Femur (tissue), 1 donor: Measurements from ENCODE around the gene SUPT7L.
"Not testable (repeated sequence)": the region's sequence is repeated elsewhere in the genome, so short reads cannot be mapped to it uniquely, and the experiment has no call there.

Experiments
- DNase-seq: peaks from one replicate; pipeline ENCODE4 v3.0.0-alpha.2; 2017

Gene SUPT7L

DNA sequence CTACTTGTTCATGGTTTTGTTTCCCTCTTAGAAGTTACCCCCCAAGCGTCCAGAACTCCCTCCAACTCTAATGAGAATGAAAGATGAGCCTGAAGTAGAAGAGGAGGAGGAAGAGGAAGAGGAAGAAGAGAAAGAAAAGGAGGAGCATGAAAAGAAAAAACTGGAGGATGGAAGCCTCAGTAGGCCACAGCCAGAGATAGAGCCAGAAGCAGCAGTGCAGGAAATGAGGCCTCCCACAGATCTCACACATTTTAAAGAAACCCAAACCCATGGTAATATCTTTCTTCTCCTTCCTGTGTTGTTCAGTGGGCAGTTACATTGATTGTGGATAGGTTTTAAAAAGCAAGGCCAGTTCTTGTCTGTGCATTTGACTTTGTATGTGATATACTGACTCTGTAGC, 21.6 kb upstream of the SUPT7L start:
- not testable (repeated sequence) for DNase-seq

DNA sequence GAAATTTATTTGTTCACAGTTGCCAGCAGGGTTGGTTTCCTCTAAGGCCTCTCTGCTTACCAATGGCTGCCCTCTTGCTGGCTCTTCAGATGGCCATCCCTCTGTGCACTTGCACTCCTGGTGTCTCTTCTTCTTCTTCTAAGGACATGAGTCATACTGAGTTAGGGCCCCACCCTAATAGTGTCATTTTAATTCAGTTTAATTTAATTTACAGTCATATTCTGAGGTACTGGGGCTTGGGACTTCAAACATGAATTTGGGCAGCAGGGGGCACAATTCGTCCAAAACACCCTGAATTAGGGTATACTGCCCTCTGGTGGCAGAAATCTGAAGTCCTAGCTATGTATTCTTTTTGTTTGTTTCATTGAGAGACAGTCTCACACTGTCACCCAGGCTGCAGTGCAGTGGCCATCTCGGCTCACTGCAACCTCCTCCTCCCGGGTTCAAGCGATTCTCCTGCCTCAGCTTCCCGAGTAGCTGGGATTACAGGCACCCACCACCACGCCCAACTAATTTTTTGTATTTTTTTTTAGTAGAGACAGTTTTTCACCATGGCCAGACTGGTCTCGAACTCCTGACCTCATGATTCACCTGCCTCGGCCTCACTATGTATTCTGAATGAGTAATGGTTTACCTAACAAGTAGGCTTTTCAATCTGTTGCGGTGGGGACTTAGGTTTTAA, 20.1 kb upstream of the SUPT7L start:
- DNase-seq = peak; percentile 77

DNA sequence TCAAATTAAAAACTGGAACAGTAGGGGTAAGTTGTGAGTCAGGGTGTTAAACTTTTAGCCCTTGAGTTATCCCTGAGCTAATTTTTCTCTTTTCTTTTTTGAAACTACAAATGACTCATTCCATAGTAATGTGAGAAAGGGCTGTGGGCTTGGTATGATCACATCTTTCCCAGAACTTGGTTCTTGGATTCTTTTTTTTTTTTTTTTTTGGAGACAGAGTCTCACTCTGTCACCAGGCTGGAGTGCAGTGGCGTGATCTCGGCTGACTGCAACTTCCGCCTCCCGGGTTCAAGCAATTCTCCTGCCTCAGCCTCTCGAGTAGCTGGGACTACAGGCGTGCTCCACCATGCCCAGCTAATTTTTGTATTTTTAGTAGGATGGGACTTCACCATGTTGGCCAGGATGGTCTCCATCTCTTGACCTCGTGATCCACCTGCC, 18.9 kb upstream of the SUPT7L start:
- DNase-seq = not testable (repeated sequence)

DNA sequence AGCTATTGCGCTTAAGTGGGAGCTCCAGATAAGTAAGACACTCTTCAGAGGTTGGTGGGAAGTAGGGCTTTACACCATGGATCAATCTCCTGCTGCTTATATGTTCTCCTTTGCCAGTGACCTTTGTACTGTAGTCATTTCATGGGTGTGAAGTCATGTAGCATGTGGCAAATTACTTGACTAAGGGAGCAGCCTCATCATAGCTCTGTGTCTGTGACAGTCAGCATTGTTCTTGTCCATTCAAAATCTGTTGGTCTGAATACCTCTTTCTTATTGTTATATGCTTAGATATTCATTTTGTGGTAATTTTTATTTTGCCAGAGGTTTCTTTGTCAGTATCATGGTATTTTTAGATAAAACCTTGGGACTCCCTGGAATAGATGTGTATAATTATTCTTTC, 18.4 kb upstream of the SUPT7L start:
- no peak for DNase-seq

DNA sequence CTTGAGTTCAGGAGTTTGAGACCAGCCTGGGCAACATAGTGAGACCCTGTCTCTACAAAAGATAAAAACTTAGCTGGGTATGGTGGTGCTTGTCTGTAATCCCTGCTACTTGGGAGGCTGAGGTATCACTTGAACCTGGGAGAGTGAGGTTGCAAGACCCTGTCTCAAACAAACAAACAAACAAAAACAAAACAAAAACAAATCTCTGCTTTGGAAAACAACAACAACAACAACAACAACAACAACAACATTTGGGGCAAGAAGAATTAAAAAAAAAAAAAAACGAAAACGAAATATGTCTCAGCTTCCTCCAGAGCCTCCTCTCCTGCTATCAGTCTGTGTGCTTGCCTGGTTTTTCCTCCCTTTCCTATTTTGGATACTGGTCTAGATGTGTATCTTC, 17.2 kb upstream of the SUPT7L start:
- no peak for DNase-seq

DNA sequence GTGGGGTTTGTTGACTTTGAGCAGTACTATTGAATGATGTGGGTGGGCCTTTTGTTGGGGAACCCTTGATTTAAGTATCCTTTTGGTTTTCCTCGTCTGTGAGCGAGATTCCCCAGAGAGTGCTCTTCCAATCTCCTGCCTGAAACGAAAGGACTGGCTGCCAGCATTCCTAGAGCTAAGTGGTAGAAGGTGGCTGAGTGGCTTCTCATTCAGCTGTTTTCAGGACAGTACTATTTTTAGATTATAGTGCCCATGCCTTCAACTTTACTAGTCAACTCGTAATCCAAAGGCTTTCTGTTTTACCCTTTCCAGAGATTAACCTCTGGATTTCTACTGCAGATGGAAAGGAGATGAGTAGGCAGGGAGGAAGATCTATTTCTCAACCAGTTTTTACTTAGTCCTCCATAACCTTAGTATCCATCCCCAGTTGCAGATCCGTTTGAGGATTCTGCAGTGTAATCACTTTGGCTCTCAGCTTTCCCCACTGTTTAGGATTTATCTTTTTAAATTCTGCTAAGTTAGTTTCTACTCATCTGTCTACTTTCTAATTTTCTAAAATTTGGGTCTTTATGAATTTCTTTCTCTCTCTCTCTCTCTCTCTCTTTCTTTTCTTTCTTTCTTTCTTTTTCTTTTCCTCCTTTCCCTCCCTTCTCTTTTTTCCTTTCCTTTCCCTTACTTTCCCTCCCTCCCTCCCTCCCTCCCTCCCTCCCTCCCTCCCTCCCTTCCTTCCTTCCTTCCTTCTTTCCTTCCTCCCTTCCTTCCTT, 9.5 kb upstream of the SUPT7L start:
- DNase-seq = no peak

DNA sequence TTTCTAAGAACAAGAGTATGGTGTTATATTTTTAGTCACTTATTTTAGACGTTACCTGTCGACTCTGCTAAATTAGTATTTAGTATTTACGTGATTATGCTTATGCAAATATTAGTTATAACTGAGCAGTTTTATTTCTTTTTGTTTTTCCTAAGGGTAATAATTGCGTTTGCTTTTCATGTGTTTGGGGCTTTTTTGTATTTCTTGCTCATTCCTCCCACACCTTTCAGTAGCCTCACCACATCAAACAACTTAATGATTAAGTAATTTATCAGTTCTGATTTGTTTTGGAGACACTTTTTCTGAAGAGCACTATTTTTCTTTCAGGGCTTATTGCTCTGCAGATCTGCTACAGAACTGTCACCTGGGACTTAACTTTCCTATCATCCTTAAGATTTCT, 7.8 kb upstream of the SUPT7L start:
- no peak for DNase-seq

DNA sequence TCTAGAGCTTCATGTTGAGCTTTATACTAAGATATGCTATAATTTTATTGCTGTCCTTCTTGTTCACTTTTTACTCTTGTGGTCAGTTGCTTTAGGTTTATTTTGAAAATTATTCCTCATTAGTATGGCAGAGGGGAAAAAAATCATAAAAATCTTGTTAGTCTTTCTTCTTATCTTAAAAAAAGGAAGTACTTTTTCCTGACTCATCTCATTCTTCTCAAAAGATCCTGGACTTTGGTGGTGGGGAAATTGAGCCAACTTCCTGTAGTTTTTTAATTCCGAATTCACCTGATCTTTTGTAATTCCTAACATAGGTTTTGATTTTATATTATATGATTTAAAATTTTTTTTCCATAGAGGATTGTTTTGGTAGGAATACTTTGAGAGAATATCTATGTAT, 4.0 kb upstream of the SUPT7L start:
- no peak for DNase-seq

DNA sequence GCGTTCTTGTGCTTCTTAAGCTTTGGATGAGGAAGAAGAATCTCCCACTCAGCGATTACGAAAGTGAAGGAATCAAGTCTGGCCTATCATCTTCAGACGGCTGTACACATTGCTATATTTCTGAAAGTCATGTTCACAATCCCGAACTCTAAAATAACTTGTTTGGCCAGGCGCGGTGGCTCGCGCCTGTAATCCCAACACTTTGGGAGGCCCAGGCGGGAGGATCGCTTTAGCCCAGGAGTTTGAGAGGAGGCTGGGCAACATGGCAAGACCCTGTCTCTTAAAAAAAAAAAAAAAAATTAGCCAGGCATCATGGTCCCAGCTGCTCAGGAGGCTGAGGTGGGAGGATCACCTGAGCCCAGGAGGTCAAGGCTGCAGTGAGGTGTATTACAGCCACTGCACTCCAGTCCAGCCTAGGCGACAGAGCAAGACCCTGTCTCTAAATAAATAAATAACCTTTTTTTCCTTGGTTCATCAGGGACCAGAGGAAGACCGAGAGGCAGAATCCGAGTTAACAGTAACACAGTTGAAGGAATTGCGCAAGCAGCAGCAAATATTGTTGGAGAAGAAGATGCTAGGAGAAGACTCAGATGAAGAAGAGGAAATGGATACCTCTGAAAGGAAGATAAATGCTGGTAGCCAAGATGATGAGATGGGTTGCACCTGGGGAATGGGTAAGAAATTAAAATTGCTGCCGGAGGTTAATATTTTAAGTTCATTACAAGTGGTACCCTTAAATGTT, 1.4 kb upstream of the SUPT7L start:
- DNase-seq = no peak

DNA sequence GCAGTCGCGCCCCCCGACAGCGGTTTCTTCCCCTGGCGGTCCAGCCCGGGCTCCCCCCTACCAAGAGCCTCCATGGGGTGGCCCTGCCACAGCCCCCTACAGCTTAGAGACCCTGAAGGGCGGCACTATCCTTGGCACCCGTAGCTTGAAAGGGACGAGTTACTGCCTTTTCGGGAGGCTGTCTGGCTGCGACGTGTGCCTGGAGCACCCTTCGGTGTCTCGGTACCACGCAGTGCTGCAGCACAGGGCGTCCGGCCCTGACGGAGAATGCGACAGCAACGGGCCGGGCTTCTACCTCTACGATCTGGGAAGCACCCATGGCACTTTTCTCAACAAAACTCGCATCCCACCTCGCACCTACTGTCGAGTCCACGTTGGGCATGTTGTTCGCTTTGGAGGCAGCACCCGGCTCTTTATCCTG, 750 bp upstream of the SUPT7L start:
- DNase-seq = no peak

DNA sequence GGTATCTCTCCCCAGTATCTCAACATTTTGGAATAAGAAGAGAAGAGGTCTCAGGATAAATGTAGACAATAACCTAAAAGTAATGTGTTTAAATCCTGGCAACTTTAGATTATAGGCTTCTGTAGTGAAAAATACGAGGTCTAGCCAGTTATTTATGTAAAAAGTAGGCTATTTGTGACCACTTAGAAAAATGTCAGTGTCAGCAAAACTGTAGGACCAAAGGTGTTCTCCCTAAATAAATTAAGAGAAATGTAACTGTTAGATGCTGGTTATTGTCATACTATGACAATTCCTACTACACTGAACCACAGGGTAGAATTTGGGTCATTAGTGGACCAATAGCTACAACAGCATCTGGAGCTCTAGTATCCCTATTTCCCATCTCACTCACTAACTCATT, 2.0 kb downstream of the SUPT7L start:
- no peak for DNase-seq

DNA sequence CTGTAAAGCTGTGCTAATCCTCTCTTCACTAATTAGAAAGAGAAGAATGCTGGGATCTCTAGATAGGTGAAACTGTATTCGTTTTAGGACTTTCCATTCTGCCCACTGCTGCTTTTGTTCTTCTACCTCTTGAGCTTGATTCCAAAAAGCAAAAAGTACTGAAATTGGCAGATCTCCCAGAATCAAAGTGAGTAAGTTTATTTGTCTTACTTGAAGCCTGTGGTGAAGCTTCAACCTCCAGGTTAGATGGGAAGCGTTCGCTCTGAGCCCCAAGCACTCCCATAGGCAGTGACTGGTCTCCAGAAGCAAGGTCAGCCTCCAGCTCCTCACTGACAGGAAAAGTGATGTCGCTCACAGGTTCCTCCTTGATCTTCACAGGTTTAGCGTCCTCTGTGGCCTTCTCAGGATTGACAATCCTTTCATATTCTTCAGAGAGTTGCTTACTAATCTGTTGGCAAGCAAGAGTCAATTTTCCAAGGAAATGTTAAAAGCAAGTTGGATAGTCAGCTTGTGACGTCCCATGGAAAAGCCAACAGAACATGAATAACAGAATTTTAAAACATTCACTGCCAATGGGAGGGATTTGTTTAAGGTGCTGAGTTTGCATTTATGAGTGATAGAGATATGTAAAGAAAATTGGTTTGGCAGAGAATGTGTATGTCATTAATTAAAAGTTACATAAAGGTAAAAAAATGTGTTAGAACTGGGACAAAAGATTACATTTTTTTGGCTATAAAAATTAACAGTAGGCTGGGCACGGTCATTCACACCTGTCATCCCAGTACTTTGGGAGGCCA, 8.1 kb downstream of the SUPT7L start:
- DNase-seq = no peak

DNA sequence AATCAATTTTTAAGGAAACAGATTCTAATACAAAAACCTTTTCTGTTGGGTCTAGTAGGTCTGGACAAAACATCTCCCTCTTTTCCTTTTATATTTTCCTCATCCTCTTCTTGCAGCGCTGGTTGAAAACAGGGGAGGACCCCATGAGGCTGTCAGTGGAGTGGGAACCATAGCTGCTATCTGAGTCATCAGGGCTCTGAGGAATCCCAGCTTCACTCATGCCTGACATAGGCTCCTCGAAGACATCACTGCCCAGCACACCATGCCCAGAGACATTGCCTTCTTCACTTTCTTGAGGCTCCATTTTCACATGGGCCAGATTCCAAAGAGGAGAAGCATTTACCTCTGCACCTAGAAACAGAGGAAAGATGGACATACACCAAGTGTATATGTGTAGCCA, 10.0 kb downstream of the SUPT7L start:
- no peak for DNase-seq

DNA sequence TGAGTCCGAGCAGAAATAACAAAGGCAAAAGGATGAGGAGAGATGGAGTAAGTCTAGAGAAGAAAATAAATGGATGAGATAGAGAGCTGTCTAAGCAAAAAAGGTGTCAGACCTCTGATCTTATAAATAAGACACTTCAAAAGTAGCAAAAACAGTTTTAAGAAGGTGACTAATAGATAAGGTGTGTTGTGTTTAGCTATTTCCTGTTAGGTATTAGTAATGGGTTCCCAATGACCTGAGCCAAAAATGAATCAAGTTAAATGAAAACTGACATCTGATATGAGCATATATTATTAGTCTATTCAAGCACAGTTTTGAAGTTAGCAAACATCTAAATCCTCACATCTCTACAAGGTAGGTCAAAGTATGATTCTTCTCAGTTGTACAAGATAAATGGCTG, 10.6 kb downstream of the SUPT7L start:
- DNase-seq = no peak

DNA sequence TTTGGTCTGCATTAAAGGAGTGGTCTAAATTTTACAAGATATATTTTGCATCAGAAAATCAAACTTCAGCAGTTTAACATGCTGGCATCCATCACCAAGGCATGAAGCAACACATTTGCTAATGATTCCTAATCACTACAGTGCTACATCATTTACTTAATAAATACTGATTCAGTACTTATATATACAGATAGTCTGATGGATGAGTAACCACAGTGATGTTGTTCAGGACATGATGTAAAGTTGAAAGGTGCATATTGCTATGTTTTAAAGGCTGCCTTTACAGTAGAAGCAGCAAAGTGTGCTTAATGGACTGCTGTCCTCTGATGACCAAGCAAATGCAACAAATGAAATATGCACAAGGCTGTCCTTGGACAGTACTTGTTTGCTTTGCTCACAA, 11.1 kb downstream of the SUPT7L start:
- no peak for DNase-seq

DNA sequence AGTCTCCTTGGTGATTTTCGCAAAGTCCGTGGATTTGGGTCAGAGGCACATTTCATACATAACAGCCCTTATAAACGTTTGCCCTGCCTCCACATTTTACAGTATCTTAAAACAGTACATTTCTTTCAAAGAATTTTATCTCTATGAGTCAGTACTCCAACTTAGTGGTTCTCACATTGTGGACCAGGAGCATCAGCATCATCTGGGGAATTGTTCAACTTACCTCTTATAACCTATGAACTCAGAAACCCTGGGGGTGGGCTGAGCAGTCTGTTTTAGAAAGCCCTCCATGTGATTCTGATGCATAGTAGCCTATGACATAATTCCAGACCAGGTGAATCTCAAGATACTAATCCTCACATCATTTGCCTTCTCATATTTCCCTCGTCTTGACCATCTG, 12.4 kb downstream of the SUPT7L start:
- no peak for DNase-seq

DNA sequence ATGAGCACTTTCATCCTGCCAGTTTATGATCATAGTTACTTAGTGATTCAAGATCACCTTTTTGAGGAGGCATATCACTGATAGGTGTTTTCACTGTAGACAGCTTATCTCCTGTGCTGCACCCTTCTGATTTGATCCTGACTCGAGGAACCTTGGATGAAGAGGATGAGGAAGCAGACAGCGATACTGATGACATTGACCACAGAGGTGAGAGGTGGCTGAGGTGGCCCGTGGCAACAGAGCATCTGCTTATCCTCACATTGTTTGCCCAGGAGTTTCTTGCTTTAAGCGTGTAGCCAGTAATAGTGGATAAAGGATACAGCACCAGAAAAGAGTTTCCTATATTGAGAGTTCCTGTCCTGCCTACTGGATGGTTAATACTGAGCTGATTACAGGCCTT, 15.7 kb downstream of the SUPT7L start:
- no peak for DNase-seq

DNA sequence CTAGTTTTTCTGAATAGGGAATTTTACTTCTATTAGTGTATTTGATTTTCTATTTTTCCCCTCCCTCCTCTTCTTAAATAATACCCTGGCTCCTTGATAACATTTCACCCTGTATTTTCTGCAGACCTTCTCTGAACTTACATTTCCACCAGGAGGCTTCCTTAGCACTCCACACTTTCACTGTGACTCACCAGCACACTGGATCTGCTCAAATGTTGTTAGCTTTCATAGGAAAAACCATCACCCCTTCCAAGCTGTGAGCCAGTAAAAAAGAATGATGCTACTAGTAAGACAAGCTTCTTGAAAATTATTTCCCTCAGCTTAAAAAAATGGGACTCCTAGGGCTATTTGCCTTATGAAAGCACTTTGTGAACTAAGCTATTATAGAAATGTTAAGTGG, 16.1 kb downstream of the SUPT7L start:
- DNase-seq = no peak

DNA sequence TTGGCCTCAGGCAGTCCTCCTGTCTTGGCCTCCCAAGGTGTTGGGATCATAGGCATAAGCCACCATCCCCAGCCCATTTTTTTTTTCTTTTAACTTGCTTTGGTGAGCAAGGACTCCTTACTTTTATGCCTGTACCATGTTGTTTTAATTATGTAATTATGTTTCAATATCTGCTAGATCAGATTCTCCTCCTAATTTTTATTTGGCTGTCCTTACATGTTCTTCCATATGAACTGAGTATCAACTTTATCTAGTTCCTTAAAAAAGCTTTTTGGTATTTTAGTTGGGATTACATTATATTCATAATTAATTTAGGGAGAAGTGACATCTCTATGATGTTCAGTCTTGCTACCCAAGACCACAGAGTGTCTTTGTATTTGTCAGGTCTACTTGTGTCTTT, 18.2 kb downstream of the SUPT7L start:
- no peak for DNase-seq

DNA sequence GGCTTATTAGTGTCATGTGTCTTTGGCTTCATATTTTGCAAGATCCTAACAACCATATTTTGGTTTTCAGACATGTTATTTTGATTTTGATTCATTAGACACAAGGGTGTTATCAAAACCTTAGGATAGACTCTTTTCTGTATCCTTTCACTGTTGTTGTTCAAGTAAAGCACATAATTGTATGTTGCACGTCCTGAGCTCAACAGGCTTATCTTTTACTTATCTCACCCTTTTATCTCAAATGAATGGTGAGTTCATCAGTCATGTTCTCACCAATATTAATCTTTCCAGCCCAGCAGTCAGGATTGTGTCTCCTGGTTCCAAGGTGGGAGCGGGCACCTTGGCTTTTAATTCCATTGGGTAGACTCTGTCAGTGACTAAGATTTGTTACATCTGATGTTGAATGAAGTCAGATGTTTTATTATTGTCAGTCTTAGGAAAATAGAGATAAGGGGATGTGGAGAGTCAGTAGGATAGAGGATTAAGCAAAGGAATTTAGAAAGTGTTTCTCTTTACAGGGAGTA, 22.6 kb downstream of the SUPT7L start:
- DNase-seq = no peak

DNA sequence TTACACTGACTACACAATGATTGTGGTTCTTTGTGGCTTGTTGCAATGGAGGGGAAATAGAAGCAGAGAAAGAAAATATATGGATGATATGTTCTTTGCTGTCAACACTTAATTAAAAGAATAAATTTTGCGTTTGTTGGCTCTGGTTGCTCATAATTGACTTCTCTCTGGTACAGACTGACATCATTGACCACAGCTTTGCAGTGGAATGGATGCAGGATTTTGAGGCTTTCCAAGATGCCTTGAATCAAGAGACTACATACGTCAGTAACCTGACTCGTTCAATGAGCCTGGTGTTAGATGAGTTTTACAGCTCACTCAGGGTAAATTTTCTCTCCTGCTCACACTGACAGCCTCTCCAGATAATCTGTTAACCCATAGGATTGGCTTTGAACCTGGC, 24.7 kb downstream of the SUPT7L start:
- no peak for DNase-seq

DNA sequence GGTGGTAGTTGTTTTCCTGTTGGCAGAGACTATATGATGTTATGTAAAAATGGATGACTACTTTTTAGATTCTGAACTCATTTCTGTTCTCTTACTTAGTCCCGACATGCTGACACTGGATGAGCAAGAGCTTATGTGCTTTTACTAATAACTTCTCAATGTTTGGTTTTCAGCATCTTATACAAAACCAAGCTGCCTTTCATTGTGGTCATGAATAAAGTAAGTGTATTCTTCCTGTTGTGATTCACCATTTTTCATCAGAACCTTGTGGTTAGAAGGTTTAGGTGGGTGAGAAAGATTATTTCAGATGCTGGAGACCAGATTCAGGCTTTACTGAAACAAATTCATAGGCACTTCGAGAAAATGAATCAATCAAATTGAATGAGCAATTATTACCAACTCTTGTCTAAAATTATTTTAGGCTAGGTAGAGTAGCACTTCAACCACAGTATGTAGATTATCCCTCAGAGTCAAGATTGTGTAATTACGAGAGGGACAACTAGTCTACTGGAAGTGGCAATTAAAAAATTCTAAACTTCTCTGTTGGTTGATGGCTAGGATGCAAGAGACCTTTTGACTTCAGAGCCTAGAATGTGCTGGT, 25.3 kb downstream of the SUPT7L start:
- DNase-seq = no peak
